Measurements from ENCODE around the gene SNTG2.

GRCh38 chr2:1101982-1102590, 151.4 kb downstream of the SNTG2 start:
- TF ChIP-seq CTCF (IDR thresholded peaks at IDR 0.05) (no peak), ZFX (IDR thresholded peaks at IDR 0.05; ENCODE audit: borderline replicate concordance) (no peak)

Measured in 22Rv1 (cell line).